T-cell (primary cell): ENCODE measurements around the gene KATNAL2. TPM values are rescaled to one million over a fixed set of nuclear protein-coding genes. Genes with fewer than 3 reads are reported as not detected.

ENCODE experiments used
- ATAC-seq, 4 experiments: fragments of 200-7000 bp in 3 of 4; fragments of 150-1000 bp in 1 of 4; cut with Tn5 transposase; replicated peaks in 1 of 4; 1 replicate in 3 of 4; 2 replicates in 1 of 4; pipeline ENCODE4 v1.10.0; 2021; ENCODE audit warnings: moderate library complexity in 3 of 4, mild to moderate bottlenecking in 2 of 4, moderate number of reproducible peaks in 1 of 4
- CTCF ChIA-PET, 2 donors: fragments of 300-600 bp; sonication (Branson Sonifier 250); formaldehyde crosslinking; loops; one replicate each; lab custom pipeline; 2022; ENCODE audit warnings: antibody characterized with exemption in 2 of 2; lab: Charles Lee
- POLR2A ChIA-PET, 2 donors: fragments of 300-600 bp; sonication (Branson Sonifier 250); formaldehyde crosslinking; loops; one replicate each; lab custom pipeline; 2022; ENCODE audit warnings: antibody characterized with exemption in 2 of 2; lab: Charles Lee
- DNase-seq, 35 experiments: peaks; one replicate each; pipeline versions ENCODE4 v3.0.0 to v3.0.0-alpha.2; 2013 to 2023
- H3K27ac ChIP-seq: one replicate; pipeline ENCODE4 v1.5.1; 2013; ENCODE audit warnings: low read length
- H3K27me3 ChIP-seq, 2 experiments: replicated peaks in 1 of 2; 1 replicate in 1 of 2; 2 replicates in 1 of 2; pipeline versions ENCODE4 v1.6.1 to v1.7.0; 2013; ENCODE audit warnings: low read length in 1 of 2, mixed read lengths in 1 of 2; ENCODE audit not compliant: control insufficient read depth in 2 of 2, insufficient read depth in 2 of 2; ENCODE audit errors: extremely low read depth in 1 of 2
- H3K36me3 ChIP-seq, 2 donors: 1 replicate in 1 of 2; 2 replicates in 1 of 2; pipeline versions ENCODE4 v1.6.1 to v1.7.0; 2013; ENCODE audit warnings: low read length in 1 of 2; ENCODE audit not compliant: control insufficient read depth in 2 of 2, insufficient read depth in 1 of 2; ENCODE audit errors: extremely low read depth in 1 of 2
- H3K4me1 ChIP-seq, 2 experiments: 1 replicate in 1 of 2; 2 replicates in 1 of 2; pipeline versions ENCODE4 v1.6.1 to v1.7.0; 2013; ENCODE audit warnings: low read length in 2 of 2, mixed read lengths in 1 of 2; ENCODE audit not compliant: insufficient read depth in 2 of 2, control insufficient read depth in 1 of 2; ENCODE audit errors: extremely low read depth in 1 of 2
- H3K4me3 ChIP-seq, 2 donors: 1 replicate in 1 of 2; 2 replicates in 1 of 2; pipeline versions ENCODE4 v1.5.1 to v1.7.0; 2013; ENCODE audit warnings: mild to moderate bottlenecking in 2 of 2, low read length in 1 of 2, moderate library complexity in 1 of 2; ENCODE audit not compliant: control insufficient read depth in 1 of 2; ENCODE audit errors: extremely low read depth in 1 of 2
- H3K9me3 ChIP-seq: 2 replicates; pipeline ENCODE4 v1.7.0; 2013
- H3K27ac Mint-ChIP-seq, 2 donors: one replicate each; pipeline ENCODE4 v1.8.0; 2020 to 2021; ENCODE audit warnings: mild to moderate bottlenecking in 2 of 2, mixed read lengths in 2 of 2
- H3K27me3 Mint-ChIP-seq, 2 donors: one replicate each; pipeline ENCODE4 v1.8.0; 2021 to 2022; ENCODE audit warnings: mixed read lengths in 2 of 2
- H3K36me3 Mint-ChIP-seq: one replicate; pipeline ENCODE4 v1.8.0; 2021; ENCODE audit warnings: mixed read lengths
- H3K4me1 Mint-ChIP-seq, 3 donors: one replicate each; pipeline ENCODE4 v1.8.0; 2020 to 2022; ENCODE audit warnings: mixed read lengths in 3 of 3, mild to moderate bottlenecking in 1 of 3
- H3K4me3 Mint-ChIP-seq, 3 donors: one replicate each; pipeline ENCODE4 v1.8.0; 2020 to 2022; ENCODE audit warnings: mild to moderate bottlenecking in 3 of 3, mixed read lengths in 3 of 3, moderate library complexity in 3 of 3
- H3K9me3 Mint-ChIP-seq, 3 donors: one replicate each; pipeline ENCODE4 v1.8.0; 2020 to 2022; ENCODE audit warnings: mixed read lengths in 3 of 3
- WGBS: methylation state at CpG from one replicate; pipeline ENCODE4 v1.1.5; 2013; ENCODE audit warnings: missing lambda C conversion rate; ENCODE audit not compliant: insufficient coverage; 5-methylcytosine and 5-hydroxymethylcytosine counted together
- total RNA-seq, 35 experiments: library from RNA in 6 of 35; stranded (reverse) in 6 of 35; fragments of 120-200 nt in 1 of 35; gene quantifications; one replicate each; pipeline versions ENCODE4 v1.2.1 to v1.2.4 and lab custom pipeline; 2013 to 2026

KATNAL2 gene
- total RNA-seq, 5 donors from 2014 or later (not counting 1 experiment from before 2014, with no cell fraction given), result 0.53 to 1.7 (median 0.99) TPM; not detected in 1

GRCh38 chr18:46903406-46903805 is 14.0 kb upstream of the KATNAL2 start:
- Mint-ChIP-seq H3K36me3 (peaks cover 61% of the 10 kb centered on the region), H3K27ac (no peak overlapping the region), H3K9me3 (peaks cover 2 to 4% (median 3%) of the 10 kb centered on the region in 3 donors), H3K4me3 (no peak overlapping the region), H3K27me3 (no peaks in the 10 kb centered on the region), H3K4me1 (peaks cover 32 to 40% (median 37%) of the 10 kb centered on the region in 3 donors)
- no peak overlapping the region for H3K27ac ChIP-seq
- peaks cover 0 to 2% of the 10 kb centered on the region in 2 donors for H3K36me3 ChIP-seq
- H3K4me1 ChIP-seq, result peaks cover 0 to 3% of the 10 kb centered on the region in 2 experiments
- DNase-seq (no peak), ATAC-seq (no peak)
- CTCF ChIA-PET, result no interaction called here
- H3K27me3 ChIP-seq, result no peaks in the 10 kb centered on the region
- 94% methylated on average over 3 of the region's 3 CpGs for WGBS
- no peak overlapping the region for H3K4me3 ChIP-seq
- POLR2A ChIA-PET, result no interaction called here
- no peaks in the 10 kb centered on the region for H3K9me3 ChIP-seq

- ATAC-seq (no peak), DNase-seq (no peak)
- no peaks in the 10 kb centered on the region for H3K27me3 ChIP-seq
- POLR2A ChIA-PET, result no interaction called here
- CTCF ChIA-PET, result no interaction called here
- H3K9me3 ChIP-seq, result no peaks in the 10 kb centered on the region
- Mint-ChIP-seq H3K36me3 (peaks cover 31% of the 10 kb centered on the region), H3K27me3 (no peaks in the 10 kb centered on the region), H3K4me1 (peaks cover 41 to 50% (median 44%) of the 10 kb centered on the region in 3 donors), H3K27ac (no peak overlapping the region), H3K9me3 (peaks cover 2 to 4% (median 3%) of the 10 kb centered on the region in 3 donors), H3K4me3 (no peak overlapping the region)
- no peak overlapping the region for H3K4me3 ChIP-seq
- no peak overlapping the region for H3K27ac ChIP-seq
- no CpG with 5 or more reads among the region's 3 CpGs for WGBS
- H3K4me1 ChIP-seq, result no peaks in the 10 kb centered on the region
- H3K36me3 ChIP-seq, result no peaks in the 10 kb centered on the region
Measured at GRCh38 chr18:46909497-46909896, 7.9 kb upstream of the KATNAL2 start.

- Histone ChIP-seq H3K4me3 (no peak overlapping the region), H3K27me3 (no peaks in the 10 kb centered on the region), H3K27ac (no peak overlapping the region), H3K4me1 (peaks cover 2 to 3% of the 10 kb centered on the region in 2 experiments), H3K36me3 (no peaks in the 10 kb centered on the region), H3K9me3 (no peaks in the 10 kb centered on the region)
- Mint-ChIP-seq H3K9me3 (peaks cover 2 to 4% (median 3%) of the 10 kb centered on the region in 3 donors), H3K36me3 (peaks cover 25% of the 10 kb centered on the region), H3K4me3 (no peak overlapping the region), H3K27me3 (no peaks in the 10 kb centered on the region), H3K4me1 (peaks cover 50 to 55% (median 52%) of the 10 kb centered on the region in 3 donors), H3K27ac (no peak overlapping the region)
- CTCF ChIA-PET, result interaction anchor here in 1 of 2 donors (0.7 kb wide), 1 partner anchor 1236 kb away, joined by 7 read pairs; no protein-coding TSS in a partner anchor
- POLR2A ChIA-PET, result interaction anchor here in 1 of 2 donors (0.7 kb wide), 1 partner anchor 90 kb away, joined by 3 read pairs; no protein-coding TSS in a partner anchor
- WGBS, result no CpG with 5 or more reads among the region's 3 CpGs
- DNase-seq (no peak), ATAC-seq (no peak)
Measured at GRCh38 chr18:46910856-46911255, 6.5 kb upstream of the KATNAL2 start.

GRCh38 chr18:46915800-46916550 is 1.4 kb upstream of the KATNAL2 start:
- Histone ChIP-seq H3K27me3 (no peaks in the 10 kb centered on the region), H3K9me3 (no peaks in the 10 kb centered on the region), H3K4me3 (peak overlapping the region; percentile 57 to 65), H3K4me1 (peaks cover 5 to 17% of the 10 kb centered on the region in 2 experiments), H3K27ac (peak overlapping the region; percentile 52), H3K36me3 (no peaks in the 10 kb centered on the region)
- H3K27me3 Mint-ChIP-seq, result no peaks in the 10 kb centered on the region
- CTCF ChIA-PET, result interaction anchor here in 1 of 2 donors (0.5 kb wide), 2 partner anchors 39 to 636 kb away, joined by 3 to 12 read pairs; no protein-coding TSS in a partner anchor
- no peaks in the 10 kb centered on the region for H3K36me3 Mint-ChIP-seq
- POLR2A ChIA-PET, result no interaction called here
- peak overlapping the region; percentile 55 to 87 for H3K27ac Mint-ChIP-seq
- no peak for ATAC-seq
- peaks cover 47 to 53% (median 50%) of the 10 kb centered on the region in 3 donors for H3K4me1 Mint-ChIP-seq
- H3K9me3 Mint-ChIP-seq, result no peaks in the 10 kb centered on the region
- H3K4me3 Mint-ChIP-seq, result peak overlapping the region; percentile 86 to 89 (median 87)
- no CpG with 5 or more reads among the region's 12 CpGs for WGBS
- no peak for DNase-seq

- H3K27ac Mint-ChIP-seq, result peak overlapping the region; percentile 55 to 87
- H3K9me3 Mint-ChIP-seq, result no peaks in the 10 kb centered on the region
- under 1% methylated on average over 16 of the region's 21 CpGs for WGBS
- no peaks in the 10 kb centered on the region for H3K9me3 ChIP-seq
- ChIA-PET CTCF (interaction anchor here in 1 of 2 donors (1.0 kb wide), 1 partner anchor 19 kb away, joined by 3 read pairs; no protein-coding TSS in a partner anchor), POLR2A (no interaction called here)
- H3K27me3 Mint-ChIP-seq, result no peaks in the 10 kb centered on the region
- no peaks in the 10 kb centered on the region for H3K36me3 Mint-ChIP-seq
- peaks cover 47 to 53% (median 50%) of the 10 kb centered on the region in 3 donors for H3K4me1 Mint-ChIP-seq
- peak overlapping the region; percentile 52 for H3K27ac ChIP-seq
- peaks cover 5 to 17% of the 10 kb centered on the region in 2 experiments for H3K4me1 ChIP-seq
- H3K4me3 Mint-ChIP-seq, result peak overlapping the region; percentile 86 to 89 (median 87)
- ATAC-seq, result peak; percentile 38 to 51 (median 40)
- no peaks in the 10 kb centered on the region for H3K36me3 ChIP-seq
- peak overlapping the region; percentile 57 to 65 for H3K4me3 ChIP-seq
- DNase-seq, result peak in 29 of 35 experiments; percentile 2 to 63 (median 22)
- no peaks in the 10 kb centered on the region for H3K27me3 ChIP-seq
Measured at GRCh38 chr18:46916551-46917107, 773 bp upstream of the KATNAL2 start.
